D721Med (cell line): Measurements from ENCODE around the gene CEP83.
"Not testable (repeated sequence)": the region's sequence is repeated elsewhere in the genome, so short reads cannot be mapped to it uniquely, and the experiment has no call there.

ENCODE experiments used
- DNase-seq: peaks from one replicate; pipeline ENCODE4 v3.0.0; 2011; ENCODE audit warnings: low spot score; ENCODE audit not compliant: insufficient read length
- FAIRE-seq: peaks from 2 replicates; lab custom pipeline; 2011; peaks lifted over from hg19 to GRCh38; lab: Jason Lieb, UNC
- TF ChIP-seq, protein P1 (sequence below): IDR thresholded peaks from 2 replicates; pipeline ENCODE4 v1.5.1; 2012; ENCODE audit warnings: mild to moderate bottlenecking, control low read depth; ENCODE audit not compliant: insufficient read depth; ENCODE audit errors: missing control alignments

CEP83 gene

DNA sequence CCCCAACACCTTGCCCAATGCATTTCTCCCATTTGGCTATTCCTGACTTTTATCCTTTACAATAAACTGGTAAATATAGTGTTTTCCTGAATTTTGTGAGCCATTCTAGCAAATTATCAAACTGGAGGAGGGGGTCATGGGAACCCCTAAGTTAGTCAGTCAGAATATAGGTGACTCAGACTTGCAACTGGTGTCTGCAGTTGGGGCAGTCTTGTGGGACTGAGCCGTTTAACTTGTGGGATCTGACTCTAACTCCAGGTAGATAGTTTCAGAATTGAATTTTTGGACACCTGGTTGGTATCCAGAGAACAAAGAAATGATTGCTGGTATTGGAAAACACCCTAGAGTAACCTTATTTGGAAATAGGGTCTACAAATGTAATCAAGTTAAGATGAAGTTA lies 133.4 kb downstream of the CEP83 start:
- TF ChIP-seq, protein P1, sequence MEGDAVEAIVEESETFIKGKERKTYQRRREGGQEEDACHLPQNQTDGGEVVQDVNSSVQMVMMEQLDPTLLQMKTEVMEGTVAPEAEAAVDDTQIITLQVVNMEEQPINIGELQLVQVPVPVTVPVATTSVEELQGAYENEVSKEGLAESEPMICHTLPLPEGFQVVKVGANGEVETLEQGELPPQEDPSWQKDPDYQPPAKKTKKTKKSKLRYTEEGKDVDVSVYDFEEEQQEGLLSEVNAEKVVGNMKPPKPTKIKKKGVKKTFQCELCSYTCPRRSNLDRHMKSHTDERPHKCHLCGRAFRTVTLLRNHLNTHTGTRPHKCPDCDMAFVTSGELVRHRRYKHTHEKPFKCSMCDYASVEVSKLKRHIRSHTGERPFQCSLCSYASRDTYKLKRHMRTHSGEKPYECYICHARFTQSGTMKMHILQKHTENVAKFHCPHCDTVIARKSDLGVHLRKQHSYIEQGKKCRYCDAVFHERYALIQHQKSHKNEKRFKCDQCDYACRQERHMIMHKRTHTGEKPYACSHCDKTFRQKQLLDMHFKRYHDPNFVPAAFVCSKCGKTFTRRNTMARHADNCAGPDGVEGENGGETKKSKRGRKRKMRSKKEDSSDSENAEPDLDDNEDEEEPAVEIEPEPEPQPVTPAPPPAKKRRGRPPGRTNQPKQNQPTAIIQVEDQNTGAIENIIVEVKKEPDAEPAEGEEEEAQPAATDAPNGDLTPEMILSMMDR = no peak
- DNase-seq (no peak), FAIRE-seq (no peak)

GRCh38 chr12:94322346-94322745 lies 137.3 kb downstream of the CEP83 start:
- DNase-seq (no peak), FAIRE-seq (no peak)
- TF ChIP-seq, protein P1 = no peak

- no peak for FAIRE-seq
- no peak for DNase-seq
- TF ChIP-seq, protein P1 = no peak
Observed at GRCh38 chr12:94320109-94320508, 139.6 kb downstream of the CEP83 start.

- DNase-seq = no peak
- FAIRE-seq = no peak
Observed at GRCh38 chr12:94318181-94318580, 141.5 kb downstream of the CEP83 start.

GRCh38 chr12:94316600-94316999 lies 143.1 kb downstream of the CEP83 start:
- DNase-seq, FAIRE-seq: not testable (repeated sequence)

More at GRCh38 chr12:94318181-94318580, 141.5 kb downstream of the CEP83 start:
- TF ChIP-seq, protein P1 = no peak

GRCh38 chr12:94312378-94312777 lies 147.3 kb downstream of the CEP83 start:
- TF ChIP-seq, protein P1 = no peak

DNA sequence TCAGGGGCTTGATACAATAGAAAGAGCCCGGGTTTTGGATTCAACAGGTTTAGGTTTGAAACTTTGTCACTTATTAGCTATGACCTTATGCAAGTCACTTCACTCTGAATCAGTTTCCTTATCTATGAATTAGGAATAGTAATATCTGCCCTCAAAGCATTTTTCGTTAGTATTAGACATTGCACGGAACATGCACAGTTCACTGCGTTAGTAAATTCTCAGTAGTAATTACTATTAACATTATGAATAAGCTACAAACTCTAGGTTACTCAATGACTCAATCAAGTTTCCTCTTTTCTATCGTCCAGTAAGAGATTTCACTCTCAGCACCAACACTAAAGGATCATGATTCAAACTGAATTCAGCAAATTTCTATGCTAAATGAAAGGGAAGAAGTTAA lies 150.3 kb downstream of the CEP83 start:
- FAIRE-seq = no peak
- no peak for DNase-seq
- TF ChIP-seq, protein P1 = no peak

More at GRCh38 chr12:94312378-94312777, 147.3 kb downstream of the CEP83 start:
- FAIRE-seq (no peak), DNase-seq (no peak)

GRCh38 chr12:94308612-94309011 lies 151.1 kb downstream of the CEP83 start:
- no peak for FAIRE-seq
- TF ChIP-seq, protein P1 = no peak
- no peak for DNase-seq
